Effector memory CD8-positive, alpha-beta T cell (primary cell): ENCODE results near the gene RAB8B.
"Not testable (repeated sequence)": the region's sequence is repeated elsewhere in the genome, so short reads cannot be mapped to it uniquely, and the experiment has no call there.

Experiments
- ATAC-seq: fragments of 150-1000 bp; cut with Tn5 transposase; replicated peaks from 2 replicates; pipeline ENCODE4 v1.10.0; 2021; ENCODE audit warnings: mild to moderate bottlenecking, moderate library complexity
- DNase-seq, 3 experiments: peaks; one replicate each; pipeline ENCODE4 v3.0.0; 2021
- H3K27ac Mint-ChIP-seq, 2 donors: one replicate each; pipeline ENCODE4 v1.8.0; 2022; ENCODE audit warnings: mild to moderate bottlenecking in 2 of 2, mixed read lengths in 2 of 2, moderate library complexity in 2 of 2
- H3K27me3 Mint-ChIP-seq, 2 donors: one replicate each; pipeline ENCODE4 v1.8.0; 2022; ENCODE audit warnings: mixed read lengths in 2 of 2
- H3K36me3 Mint-ChIP-seq: one replicate; pipeline ENCODE4 v1.8.0; 2022; ENCODE audit warnings: mild to moderate bottlenecking, moderate library complexity, mixed read lengths; ENCODE audit not compliant: insufficient read depth
- H3K4me1 Mint-ChIP-seq, 2 donors: one replicate each; pipeline ENCODE4 v1.8.0; 2022; ENCODE audit warnings: low read depth in 2 of 2, mixed read lengths in 2 of 2
- H3K4me3 Mint-ChIP-seq, 2 donors: one replicate each; pipeline ENCODE4 v1.8.0; 2022; ENCODE audit warnings: mild to moderate bottlenecking in 2 of 2, mixed read lengths in 2 of 2, moderate library complexity in 2 of 2
- H3K9me3 Mint-ChIP-seq, 2 donors: one replicate each; pipeline ENCODE4 v1.8.0; 2022; ENCODE audit warnings: mixed read lengths in 2 of 2

The RAB8B gene

DNA sequence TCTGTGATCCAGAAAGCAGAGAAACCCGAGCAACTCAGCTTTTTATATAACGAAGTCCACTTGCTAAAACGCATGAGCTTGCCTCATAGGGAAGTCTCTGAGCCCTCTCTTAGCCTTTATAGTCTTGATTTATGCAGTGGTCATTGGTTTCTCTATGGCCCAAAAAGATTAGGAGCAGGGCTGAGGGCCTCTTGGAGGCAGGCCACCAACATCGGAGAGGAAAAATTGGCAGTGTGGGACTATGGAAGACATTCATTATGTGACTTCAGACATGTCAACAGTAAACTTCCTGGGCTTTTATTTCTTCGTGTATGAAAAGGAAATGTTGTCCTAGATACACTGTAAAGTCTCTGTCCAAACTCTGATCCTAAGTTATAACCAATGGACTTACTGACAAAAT lies 13.5 kb downstream of the RAB8B start:
- Mint-ChIP-seq H3K4me3 (peak overlapping the region; percentile 47 to 61), H3K27ac (peak overlapping the region; percentile 37 to 44), H3K4me1 (peaks cover 63 to 87% of the 10 kb centered on the region in 2 donors), H3K36me3 (peaks cover 43% of the 10 kb centered on the region), H3K9me3 (no peaks in the 10 kb centered on the region), H3K27me3 (no peaks in the 10 kb centered on the region)
- DNase-seq, result no peak
- ATAC-seq, result no peak

- Mint-ChIP-seq H3K9me3 (no peaks in the 10 kb centered on the region), H3K27me3 (no peaks in the 10 kb centered on the region), H3K36me3 (peaks cover 41% of the 10 kb centered on the region), H3K4me3 (peak overlapping the region; percentile 47 to 64), H3K27ac (peak overlapping the region in 1 of 2 donors; percentile 60), H3K4me1 (peaks cover 63 to 88% of the 10 kb centered on the region in 2 donors)
- DNase-seq (peak; percentile 56 to 59 (median 58)), ATAC-seq (peak; percentile 99)
Measured at GRCh38 chr15:63203451-63204090, 14.2 kb downstream of the RAB8B start.

- Mint-ChIP-seq H3K36me3 (peaks cover 54% of the 10 kb centered on the region), H3K27ac (peak overlapping the region in 1 of 2 donors; percentile 89), H3K27me3 (no peaks in the 10 kb centered on the region), H3K4me1 (peaks cover 58 to 85% of the 10 kb centered on the region in 2 donors), H3K4me3 (peak overlapping the region in 1 of 2 donors; percentile 3), H3K9me3 (no peaks in the 10 kb centered on the region)
- no peak for ATAC-seq
- DNase-seq, result no peak
Measured at GRCh38 chr15:63206079-63206478, 16.7 kb downstream of the RAB8B start.

DNA sequence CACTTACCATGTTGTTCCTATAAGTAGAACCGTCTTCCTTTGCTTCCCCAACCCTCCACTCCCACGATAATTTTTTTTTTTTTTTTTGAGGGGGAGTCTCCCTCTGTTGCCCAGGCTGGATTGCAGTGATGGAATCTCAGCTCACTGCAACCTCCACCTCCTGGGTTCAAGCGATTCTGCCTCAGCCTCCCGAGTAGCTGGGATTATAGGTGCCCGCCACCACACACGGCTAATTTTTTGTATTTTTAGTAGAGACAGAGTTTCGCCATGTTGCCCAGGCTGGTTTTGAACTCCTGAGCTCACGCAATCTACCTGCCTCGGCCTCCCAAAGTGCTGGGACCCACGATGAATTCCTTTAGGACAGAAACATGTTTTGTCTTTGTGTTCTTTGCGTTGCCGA lies 19.4 kb downstream of the RAB8B start:
- peak overlapping the region in 1 of 2 donors; percentile 89 for H3K27ac Mint-ChIP-seq
- peak overlapping the region in 1 of 2 donors; percentile 11 for H3K4me3 Mint-ChIP-seq
- not testable (repeated sequence) for H3K27me3 Mint-ChIP-seq, ATAC-seq, DNase-seq, H3K9me3 Mint-ChIP-seq
- H3K36me3 Mint-ChIP-seq, result peaks cover 41% of the 10 kb centered on the region
- H3K4me1 Mint-ChIP-seq, result peaks cover 66 to 89% of the 10 kb centered on the region in 2 donors

DNA sequence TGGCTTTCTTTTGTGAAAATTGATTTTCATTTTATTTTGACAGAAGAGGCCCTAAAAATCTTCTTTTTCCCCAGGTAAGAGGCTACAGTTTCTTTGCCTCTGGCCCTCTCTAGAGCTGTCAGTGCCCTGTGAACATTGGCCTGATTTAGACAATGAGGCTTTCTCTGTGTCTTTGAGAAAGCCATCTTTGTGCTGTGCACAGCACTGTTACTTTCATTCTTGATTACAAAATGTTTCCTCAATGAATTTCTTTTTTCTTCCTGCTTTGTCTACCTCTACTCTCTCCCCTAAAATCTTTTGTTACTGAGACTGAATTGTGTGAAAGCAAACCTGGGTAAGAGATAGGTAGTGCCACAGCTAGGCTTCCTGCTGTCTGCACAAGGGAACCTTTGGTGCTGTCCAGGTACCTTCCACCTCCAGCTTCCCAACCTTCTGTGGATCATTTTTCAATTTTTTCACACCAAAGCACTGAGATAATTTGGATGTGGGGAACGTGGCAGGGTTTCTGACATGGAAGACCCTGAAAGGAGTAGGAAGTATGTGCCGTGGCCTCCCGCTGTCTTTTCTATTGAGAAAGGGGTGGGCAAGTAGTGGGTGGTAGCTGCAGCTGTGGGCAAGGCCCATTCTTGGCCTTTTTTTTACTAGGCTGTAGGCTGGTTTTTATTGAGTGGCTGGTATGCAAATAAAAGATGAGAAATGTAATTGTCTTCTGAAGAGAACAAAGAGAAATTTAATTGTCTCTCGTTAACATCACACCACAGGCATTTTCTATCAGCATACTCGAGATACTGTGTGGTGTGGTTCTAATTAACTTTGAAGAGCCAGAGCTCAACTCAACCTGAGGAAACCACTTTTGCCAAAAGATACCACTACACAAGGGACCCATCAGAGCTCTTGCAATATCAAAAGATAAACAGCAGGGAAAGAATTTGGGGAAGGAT lies 21.0 kb downstream of the RAB8B start:
- H3K36me3 Mint-ChIP-seq, result peaks cover 50% of the 10 kb centered on the region
- no peak for DNase-seq

GRCh38 chr15:63211092-63211490 lies 21.7 kb downstream of the RAB8B start:
- H3K4me1 Mint-ChIP-seq, result peaks cover 63 to 87% of the 10 kb centered on the region in 2 donors
- peak overlapping the region; percentile 88 to 89 for H3K27ac Mint-ChIP-seq
- ATAC-seq, result no peak
- no peaks in the 10 kb centered on the region for H3K9me3 Mint-ChIP-seq
- no peak for DNase-seq
- no peaks in the 10 kb centered on the region for H3K27me3 Mint-ChIP-seq
- H3K4me3 Mint-ChIP-seq, result peak overlapping the region; percentile 68 to 70
- H3K36me3 Mint-ChIP-seq, result peaks cover 55% of the 10 kb centered on the region

More for the DNA sequence above, 21.0 kb downstream of the RAB8B start:
- Mint-ChIP-seq H3K27ac (peak overlapping the region; percentile 88 to 89), H3K27me3 (no peaks in the 10 kb centered on the region), H3K4me1 (peaks cover 63 to 90% of the 10 kb centered on the region in 2 donors), H3K4me3 (peak overlapping the region; percentile 68 to 70), H3K9me3 (no peaks in the 10 kb centered on the region)
- peak; percentile 53 for ATAC-seq

- Mint-ChIP-seq H3K4me3 (peak overlapping the region; percentile 68 to 79), H3K36me3 (peaks cover 58% of the 10 kb centered on the region), H3K9me3 (no peaks in the 10 kb centered on the region), H3K27me3 (no peaks in the 10 kb centered on the region), H3K27ac (peak overlapping the region; percentile 88 to 89), H3K4me1 (peaks cover 59 to 82% of the 10 kb centered on the region in 2 donors)
- DNase-seq (no peak), ATAC-seq (no peak)
Measured at GRCh38 chr15:63211549-63211948, 22.1 kb downstream of the RAB8B start.

DNA sequence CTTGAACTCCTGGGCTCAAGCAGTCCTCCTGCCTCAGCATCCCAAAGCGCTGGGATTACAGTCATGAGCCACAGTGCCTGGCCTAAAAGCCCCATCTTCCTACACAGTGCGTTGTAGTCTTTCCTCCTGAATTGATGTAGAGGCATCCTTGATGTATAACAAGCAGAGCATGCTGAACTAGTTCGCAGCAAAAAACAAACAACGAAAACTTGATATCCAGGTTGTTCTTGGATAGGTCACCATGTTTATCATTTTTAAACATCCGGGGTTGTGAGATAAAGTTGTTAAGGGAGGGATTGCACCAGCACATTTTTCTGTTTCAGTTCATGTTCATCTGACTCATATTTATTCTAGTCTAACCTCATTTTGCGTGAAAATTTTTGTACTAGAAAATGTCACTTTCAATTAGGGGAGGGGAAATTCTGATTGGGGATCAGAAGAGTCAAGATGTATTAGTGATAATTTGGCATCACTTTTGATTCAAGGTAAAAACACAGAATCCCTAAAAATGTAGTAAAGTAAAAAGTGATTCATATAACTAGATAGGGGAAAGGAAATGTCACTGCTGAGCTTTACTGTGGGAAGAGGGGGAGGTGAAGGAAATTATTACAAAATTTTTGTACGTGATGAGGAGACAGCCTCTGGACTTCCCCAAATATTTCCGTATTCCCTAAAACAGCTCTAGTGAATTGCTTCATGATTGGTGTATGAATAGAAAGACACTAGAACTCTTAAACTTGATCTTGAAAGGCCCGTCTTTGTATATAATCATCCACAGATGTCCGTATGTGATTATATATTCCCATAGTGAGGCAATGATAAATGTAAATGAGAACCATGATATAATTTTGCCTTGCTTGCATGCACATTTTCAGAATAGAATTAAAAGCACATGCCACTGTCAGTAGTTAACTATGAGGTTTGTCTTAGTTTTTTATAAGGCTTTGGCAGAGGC lies 22.9 kb downstream of the RAB8B start:
- Mint-ChIP-seq H3K27me3 (no peaks in the 10 kb centered on the region), H3K27ac (peak overlapping the region; percentile 88 to 89), H3K9me3 (no peaks in the 10 kb centered on the region), H3K4me1 (peaks cover 51 to 78% of the 10 kb centered on the region in 2 donors), H3K36me3 (peaks cover 59% of the 10 kb centered on the region), H3K4me3 (peak overlapping the region; percentile 69 to 79)
- no peak for DNase-seq
- ATAC-seq, result peak; percentile 56

GRCh38 chr15:63218100-63218808 lies 28.8 kb downstream of the RAB8B start:
- no peak overlapping the region for H3K27ac Mint-ChIP-seq
- no peak for DNase-seq
- no peak overlapping the region for H3K4me3 Mint-ChIP-seq

DNA sequence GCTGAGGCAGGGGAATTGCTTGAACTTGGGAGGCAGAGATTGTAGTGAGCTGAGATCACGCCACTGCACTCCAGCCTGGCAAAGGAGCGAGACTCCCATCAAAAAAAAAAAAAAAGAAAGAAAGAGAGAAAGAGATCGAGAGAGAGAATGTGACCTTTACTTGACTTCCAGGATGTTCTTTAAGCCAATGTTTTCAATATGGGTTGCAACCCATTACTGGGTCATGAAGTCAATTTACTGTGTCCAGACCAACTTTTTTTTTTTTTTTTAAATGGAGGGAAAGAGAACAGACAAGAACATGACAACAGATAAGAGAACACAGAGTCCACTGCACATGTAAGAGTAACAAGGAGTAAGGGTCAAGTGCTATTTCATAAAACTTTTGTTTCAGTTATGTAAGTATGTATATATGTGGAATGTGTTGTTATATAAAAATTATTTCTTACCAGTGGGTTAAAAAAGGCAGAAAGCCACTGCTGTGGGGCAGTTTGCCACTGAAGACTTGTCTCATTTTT lies 29.8 kb downstream of the RAB8B start:
- peaks cover 26 to 61% of the 10 kb centered on the region in 2 donors for H3K4me1 Mint-ChIP-seq
- peaks cover 53% of the 10 kb centered on the region for H3K36me3 Mint-ChIP-seq
- ATAC-seq (no peak), DNase-seq (no peak)
- peak overlapping the region; percentile 39 to 52 for H3K27ac Mint-ChIP-seq
- no peaks in the 10 kb centered on the region for H3K27me3 Mint-ChIP-seq
- H3K9me3 Mint-ChIP-seq, result no peaks in the 10 kb centered on the region
- H3K4me3 Mint-ChIP-seq, result no peak overlapping the region

More at GRCh38 chr15:63218100-63218808, 28.8 kb downstream of the RAB8B start:
- no peaks in the 10 kb centered on the region for H3K9me3 Mint-ChIP-seq
- H3K36me3 Mint-ChIP-seq, result peaks cover 55% of the 10 kb centered on the region
- H3K27me3 Mint-ChIP-seq, result no peaks in the 10 kb centered on the region
- no peak for ATAC-seq
- peaks cover 32 to 71% of the 10 kb centered on the region in 2 donors for H3K4me1 Mint-ChIP-seq

- Mint-ChIP-seq H3K27ac (peak overlapping the region in 1 of 2 donors; percentile 22), H3K4me1 (peaks cover 29 to 52% of the 10 kb centered on the region in 2 donors), H3K4me3 (no peak overlapping the region), H3K36me3 (peaks cover 44% of the 10 kb centered on the region), H3K27me3 (no peaks in the 10 kb centered on the region), H3K9me3 (no peaks in the 10 kb centered on the region)
- DNase-seq, result no peak
- ATAC-seq, result peak; percentile 12
Measured at GRCh38 chr15:63221346-63221745, 31.9 kb downstream of the RAB8B start.

GRCh38 chr15:63223463-63223862 lies 34.1 kb downstream of the RAB8B start:
- DNase-seq (no peak), ATAC-seq (no peak)
- Mint-ChIP-seq H3K27ac (no peak overlapping the region), H3K36me3 (peaks cover 42% of the 10 kb centered on the region), H3K27me3 (no peaks in the 10 kb centered on the region), H3K4me3 (no peak overlapping the region), H3K9me3 (no peaks in the 10 kb centered on the region), H3K4me1 (peaks cover 33 to 60% of the 10 kb centered on the region in 2 donors)
